H1 (cell line): ENCODE measurements around the gene DPEP1.

Experiments
- BACH1 ChIP-seq: IDR thresholded peaks from 2 replicates; pipeline ENCODE4 v1.6.1; 2012; ENCODE audit warnings: low read length, improper control_type of control experiment
- CTCF ChIP-seq, 3 experiments: IDR thresholded peaks; 1 replicate in 2 of 3; 2 replicates in 1 of 3; pipeline versions ENCODE4 v1.5.1 to v1.6.1; 2011; ENCODE audit warnings: low read length in 3 of 3, mild to moderate bottlenecking in 3 of 3, inconsistent platforms in 2 of 3, low read depth in 1 of 3, moderate library complexity in 1 of 3; ENCODE audit not compliant: insufficient read depth in 1 of 3; ENCODE audit errors: control extremely low read depth in 1 of 3
- MAX ChIP-seq: IDR thresholded peaks from 2 replicates; pipeline ENCODE4 v1.6.1; 2012; ENCODE audit warnings: inconsistent platforms
- POLR2AphosphoS5 ChIP-seq: IDR thresholded peaks from 2 replicates; pipeline ENCODE4 v1.6.1; 2011; ENCODE audit warnings: low read depth, low read length
- RAD21 ChIP-seq, 2 experiments: IDR thresholded peaks in 1 of 2; conservative IDR thresholded peaks in 1 of 2; 2 replicates each; pipeline ENCODE4 v1.6.1; 2011; ENCODE audit warnings: low read depth in 2 of 2, low read length in 2 of 2, improper control_type of control experiment in 1 of 2, inconsistent platforms in 1 of 2, mild to moderate bottlenecking in 1 of 2, moderate library complexity in 1 of 2

- TF ChIP-seq RAD21 (IDR thresholded peaks at IDR 0.05 in 1 of 2, conservative IDR thresholded peaks at IDR 0.05 in 1 of 2; ENCODE audit: low read depth in 2 of 2, low read length in 2 of 2): no peak
- no peak for TF ChIP-seq CTCF (IDR thresholded peaks at IDR 0.05; ENCODE audit: control extremely low read depth in 1 of 3, insufficient read depth in 1 of 3, low read depth in 1 of 3, low read length in 3 of 3)
- TF ChIP-seq BACH1: no peak
- TF ChIP-seq MAX: no peak
- TF ChIP-seq POLR2AphosphoS5: no peak
Measured at GRCh38 chr16:89615176-89615575, 1.7 kb downstream of the DPEP1 start.
